Ishikawa (cell line): Measurements from ENCODE around the gene CACNA2D3.

Source experiments
- CEBPB ChIP-seq: IDR thresholded peaks from 2 replicates; pipeline ENCODE4 v1.6.1; 2012
- CREB1 ChIP-seq: IDR thresholded peaks from 2 replicates; pipeline ENCODE4 v1.6.1; 2012; ENCODE audit warnings: low read depth
- EP300 ChIP-seq: IDR thresholded peaks from 2 replicates; pipeline ENCODE4 v1.6.1; 2012; ENCODE audit warnings: borderline replicate concordance
- NFIC ChIP-seq: IDR thresholded peaks from 2 replicates; pipeline ENCODE4 v1.6.1; 2012
- TAF1 ChIP-seq: IDR thresholded peaks from 2 replicates; pipeline ENCODE4 v1.6.1; 2012; ENCODE audit warnings: low read depth, mild to moderate bottlenecking
- YY1 ChIP-seq: IDR thresholded peaks from 2 replicates; pipeline ENCODE4 v1.6.1; 2012; ENCODE audit warnings: low read depth
- TF ChIP-seq, protein P1 (sequence below): IDR thresholded peaks from 2 replicates; pipeline ENCODE4 v1.6.1; 2012
- TF ChIP-seq, protein P2 (sequence below): IDR thresholded peaks from 2 replicates; pipeline ENCODE4 v1.6.1; 2012; ENCODE audit warnings: low read depth, mild to moderate bottlenecking

DNA sequence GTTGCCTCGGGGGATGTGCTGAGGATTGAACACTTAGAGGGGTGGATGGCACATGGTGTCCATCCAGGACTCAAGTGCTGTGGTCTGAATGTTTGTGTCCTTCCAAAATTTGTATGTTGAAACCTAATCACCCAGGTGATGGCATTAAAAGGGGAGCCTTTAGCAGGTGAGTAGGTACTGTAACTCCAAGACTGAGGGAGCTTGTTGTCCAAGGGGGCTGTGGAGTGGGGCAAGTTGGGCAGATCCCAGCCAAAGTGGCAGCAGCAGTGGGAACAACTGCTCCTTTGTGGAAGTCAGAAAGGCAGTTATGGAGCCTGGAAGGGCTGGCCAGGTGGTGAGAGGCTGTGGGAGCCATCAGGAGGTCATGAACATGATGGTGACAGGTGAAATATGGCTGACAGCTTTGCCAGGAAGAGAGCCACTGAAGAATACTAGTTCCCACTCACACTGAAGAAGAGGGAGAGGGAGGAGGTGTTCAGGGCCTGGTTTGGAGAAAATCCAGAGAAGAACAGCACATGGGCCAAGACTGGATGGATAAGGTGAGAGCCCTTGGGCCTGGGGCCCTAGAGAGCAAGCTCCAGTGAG, 385.6 kb downstream of the CACNA2D3 start:
- no peak for TF ChIP-seq EP300
- no peak for TF ChIP-seq TAF1
- TF ChIP-seq YY1, result no peak
- no peak for TF ChIP-seq NFIC
- TF ChIP-seq, protein P1, sequence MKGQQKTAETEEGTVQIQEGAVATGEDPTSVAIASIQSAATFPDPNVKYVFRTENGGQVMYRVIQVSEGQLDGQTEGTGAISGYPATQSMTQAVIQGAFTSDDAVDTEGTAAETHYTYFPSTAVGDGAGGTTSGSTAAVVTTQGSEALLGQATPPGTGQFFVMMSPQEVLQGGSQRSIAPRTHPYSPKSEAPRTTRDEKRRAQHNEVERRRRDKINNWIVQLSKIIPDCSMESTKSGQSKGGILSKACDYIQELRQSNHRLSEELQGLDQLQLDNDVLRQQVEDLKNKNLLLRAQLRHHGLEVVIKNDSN, result no peak
- TF ChIP-seq CREB1, result no peak
- no peak for TF ChIP-seq CEBPB
- TF ChIP-seq, protein P2, sequence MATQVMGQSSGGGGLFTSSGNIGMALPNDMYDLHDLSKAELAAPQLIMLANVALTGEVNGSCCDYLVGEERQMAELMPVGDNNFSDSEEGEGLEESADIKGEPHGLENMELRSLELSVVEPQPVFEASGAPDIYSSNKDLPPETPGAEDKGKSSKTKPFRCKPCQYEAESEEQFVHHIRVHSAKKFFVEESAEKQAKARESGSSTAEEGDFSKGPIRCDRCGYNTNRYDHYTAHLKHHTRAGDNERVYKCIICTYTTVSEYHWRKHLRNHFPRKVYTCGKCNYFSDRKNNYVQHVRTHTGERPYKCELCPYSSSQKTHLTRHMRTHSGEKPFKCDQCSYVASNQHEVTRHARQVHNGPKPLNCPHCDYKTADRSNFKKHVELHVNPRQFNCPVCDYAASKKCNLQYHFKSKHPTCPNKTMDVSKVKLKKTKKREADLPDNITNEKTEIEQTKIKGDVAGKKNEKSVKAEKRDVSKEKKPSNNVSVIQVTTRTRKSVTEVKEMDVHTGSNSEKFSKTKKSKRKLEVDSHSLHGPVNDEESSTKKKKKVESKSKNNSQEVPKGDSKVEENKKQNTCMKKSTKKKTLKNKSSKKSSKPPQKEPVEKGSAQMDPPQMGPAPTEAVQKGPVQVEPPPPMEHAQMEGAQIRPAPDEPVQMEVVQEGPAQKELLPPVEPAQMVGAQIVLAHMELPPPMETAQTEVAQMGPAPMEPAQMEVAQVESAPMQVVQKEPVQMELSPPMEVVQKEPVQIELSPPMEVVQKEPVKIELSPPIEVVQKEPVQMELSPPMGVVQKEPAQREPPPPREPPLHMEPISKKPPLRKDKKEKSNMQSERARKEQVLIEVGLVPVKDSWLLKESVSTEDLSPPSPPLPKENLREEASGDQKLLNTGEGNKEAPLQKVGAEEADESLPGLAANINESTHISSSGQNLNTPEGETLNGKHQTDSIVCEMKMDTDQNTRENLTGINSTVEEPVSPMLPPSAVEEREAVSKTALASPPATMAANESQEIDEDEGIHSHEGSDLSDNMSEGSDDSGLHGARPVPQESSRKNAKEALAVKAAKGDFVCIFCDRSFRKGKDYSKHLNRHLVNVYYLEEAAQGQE, result no peak
